Omental fat pad (tissue), 4 donors: Measurements from ENCODE around the gene SNHG17. TPM values are rescaled to one million over a fixed set of nuclear protein-coding genes. Genes with fewer than 3 reads are reported as not detected.
"Not testable (repeated sequence)": the region's sequence is repeated elsewhere in the genome, so short reads cannot be mapped to it uniquely, and the experiment has no call there.

Experiments used
- ATAC-seq: fragments of 150-250 bp; one replicate; pipeline ENCODE4 v1.9.1; 2016; ENCODE audit warnings: mild to moderate bottlenecking, moderate library complexity; ENCODE audit not compliant: low FRiP score
- DNase-seq: peaks from one replicate; pipeline ENCODE4 v3.0.0-alpha.2; 2019; ENCODE audit warnings: low spot score
- CTCF ChIP-seq, 3 donors: fragments of 450-650 bp; IDR thresholded peaks; one replicate each; pipeline ENCODE4 v1.5.1; 2016 to 2017; ENCODE audit warnings: antibody characterized with exemption in 3 of 3, mild to moderate bottlenecking in 3 of 3, moderate library complexity in 2 of 3
- total RNA-seq, 4 donors: library from RNA; depleted of rRNA; stranded (reverse); fragments of >200 nt; gene quantifications; one replicate each; pipeline ENCODE4 v1.1.0, GENCODE V29; 2016

The SNHG17 gene
- total RNA-seq, 4 donors from 2014 or later = 19.5 to 66.1 (median 33.4) TPM

GRCh38 chr20:38392356-38392755, 42.8 kb downstream of the SNHG17 start:
- DNase-seq (no peak), ATAC-seq (no peak)
- TF ChIP-seq CTCF (IDR thresholded peaks at IDR 0.05) = no peak

GRCh38 chr20:38387953-38388352, 47.2 kb downstream of the SNHG17 start:
- ATAC-seq (no peak), DNase-seq (no peak)
- TF ChIP-seq CTCF (IDR thresholded peaks at IDR 0.05) = no peak

- DNase-seq = no peak
- no peak for ATAC-seq
These were observed 48.3 kb downstream of the SNHG17 start for GRCh38 chr20:38386851-38387250.

GRCh38 chr20:38386004-38386403, 49.1 kb downstream of the SNHG17 start:
- ATAC-seq (no peak), DNase-seq (no peak)
- TF ChIP-seq CTCF (IDR thresholded peaks at IDR 0.05) = no peak

More at GRCh38 chr20:38386851-38387250, 48.3 kb downstream of the SNHG17 start:
- no peak for TF ChIP-seq CTCF (IDR thresholded peaks at IDR 0.05)

- ATAC-seq (no peak), DNase-seq (no peak)
- no peak for TF ChIP-seq CTCF (IDR thresholded peaks at IDR 0.05)
These were observed 52.0 kb downstream of the SNHG17 start for GRCh38 chr20:38383147-38383546.

GRCh38 chr20:38377838-38378237, 57.3 kb downstream of the SNHG17 start:
- not testable (repeated sequence) for ATAC-seq, DNase-seq

- ATAC-seq (no peak), DNase-seq (no peak)
- no peak for TF ChIP-seq CTCF (IDR thresholded peaks at IDR 0.05)
These were observed 58.0 kb downstream of the SNHG17 start for GRCh38 chr20:38377039-38377685.
